Activated naive CD4-positive, alpha-beta T cell (primary cell): ENCODE results near the gene TAS2R5.
"Not testable (repeated sequence)": the region's sequence is repeated elsewhere in the genome, so short reads cannot be mapped to it uniquely, and the experiment has no call there.

ENCODE experiments used
- DNase-seq, 4 experiments: peaks; one replicate each; lab custom pipeline; 2025; lab: John Stamatoyannopoulos, UW

TAS2R5 gene, protein sequence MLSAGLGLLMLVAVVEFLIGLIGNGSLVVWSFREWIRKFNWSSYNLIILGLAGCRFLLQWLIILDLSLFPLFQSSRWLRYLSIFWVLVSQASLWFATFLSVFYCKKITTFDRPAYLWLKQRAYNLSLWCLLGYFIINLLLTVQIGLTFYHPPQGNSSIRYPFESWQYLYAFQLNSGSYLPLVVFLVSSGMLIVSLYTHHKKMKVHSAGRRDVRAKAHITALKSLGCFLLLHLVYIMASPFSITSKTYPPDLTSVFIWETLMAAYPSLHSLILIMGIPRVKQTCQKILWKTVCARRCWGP

DNA sequence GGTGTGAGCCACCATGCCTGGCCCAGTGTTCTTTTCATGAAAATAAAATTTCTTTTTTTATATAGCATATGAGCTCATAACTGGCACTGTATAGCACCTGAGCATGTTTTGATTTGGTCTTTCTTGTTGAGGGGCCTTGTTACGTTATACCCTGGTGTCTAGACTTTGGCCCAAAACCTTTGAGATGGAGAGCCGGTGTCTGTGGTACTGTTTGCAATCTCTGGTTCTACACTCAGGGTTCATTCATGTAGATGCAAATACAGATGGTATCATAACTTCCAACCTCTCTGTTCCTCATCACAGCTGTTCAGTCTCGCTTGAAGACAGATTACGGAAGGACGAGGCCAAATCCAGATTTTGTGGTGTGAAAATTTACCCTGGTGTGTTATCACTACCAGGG is at the start of gene TAS2R5:
Gene TAS2R5, plus strand, starts transcription at position 301 of the 400 bp plus-strand sequence. CDS start 145 bp downstream, outside the sequence.
- DNase-seq: no peak

DNA sequence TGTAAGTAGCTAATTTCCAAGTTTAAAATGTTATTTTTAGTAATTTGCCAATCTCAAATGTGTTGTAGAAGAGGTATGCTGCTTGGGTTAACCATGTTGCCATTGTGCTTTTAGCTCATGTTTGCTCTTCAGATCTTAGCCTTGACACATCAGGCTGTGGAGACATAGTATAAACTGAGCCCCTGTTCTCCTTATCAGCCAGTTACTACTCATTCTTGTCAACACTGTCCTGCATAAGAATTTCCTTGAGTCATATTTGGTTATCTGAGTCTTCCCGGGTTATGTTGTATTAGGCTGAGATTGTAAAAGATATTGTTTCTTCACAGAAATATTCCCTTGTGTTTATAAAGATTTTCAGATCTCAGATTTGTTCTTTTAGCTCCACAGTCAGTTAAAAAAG is 47.8 kb upstream of the TAS2R5 start:
- no peak for DNase-seq

DNA sequence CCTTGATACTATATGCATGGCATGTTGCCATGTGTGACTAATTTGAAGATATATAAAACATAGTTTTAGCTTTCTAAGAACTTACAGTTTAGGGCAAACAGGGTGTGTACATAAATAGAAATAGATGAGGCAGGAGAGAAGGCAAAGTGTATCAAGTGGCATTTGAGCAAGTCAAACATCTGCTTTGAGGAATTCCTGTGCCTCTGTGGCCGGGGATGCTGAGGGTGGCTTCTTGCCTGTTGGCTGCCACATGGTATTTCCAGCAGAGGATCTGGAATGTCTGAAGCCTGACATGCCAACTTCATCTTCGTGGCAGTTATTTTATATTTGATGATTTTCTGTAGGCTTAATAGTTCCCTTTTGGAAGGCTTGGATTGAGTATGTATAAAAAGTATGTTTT is 45.9 kb upstream of the TAS2R5 start:
- no peak for DNase-seq

DNA sequence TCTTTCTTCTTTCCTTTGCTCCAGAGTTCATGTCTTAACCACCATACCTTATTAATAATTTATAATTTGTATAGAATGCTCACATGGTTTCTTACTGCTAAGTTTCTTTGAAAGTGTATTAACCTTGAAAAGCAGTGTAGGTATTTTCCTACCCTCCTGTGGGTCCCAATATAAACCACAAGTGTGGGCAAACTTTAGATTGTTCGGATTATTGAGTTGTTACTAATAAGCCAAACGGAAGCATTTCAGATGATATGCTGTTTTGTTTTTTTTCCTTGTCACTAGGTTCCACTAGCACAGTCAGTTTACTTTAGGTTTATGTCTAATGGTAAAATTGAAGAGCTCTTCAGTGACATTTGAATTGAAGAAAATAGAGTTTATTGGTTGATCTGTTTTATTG is 41.6 kb upstream of the TAS2R5 start:
- DNase-seq: no peak

DNA sequence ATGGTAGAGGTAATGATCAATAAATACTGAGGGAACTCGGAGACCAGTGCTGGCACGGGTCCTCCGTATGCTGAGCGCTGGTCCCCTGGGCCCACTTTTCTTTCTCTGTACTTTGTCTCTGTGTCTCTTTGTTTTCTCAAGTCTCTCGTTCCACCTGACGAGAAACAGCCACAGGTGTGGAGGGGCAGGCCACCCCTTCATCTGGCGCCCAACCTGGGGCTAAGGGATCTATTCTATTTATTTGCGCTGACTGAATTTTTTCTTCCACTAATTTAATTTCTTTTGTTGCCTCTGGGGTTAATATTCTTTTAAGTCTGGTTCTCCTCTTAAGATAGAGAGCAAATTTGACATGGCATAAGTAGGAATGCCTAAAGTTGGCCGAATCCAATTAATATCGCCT is 38.1 kb upstream of the TAS2R5 start:
- not testable (repeated sequence) for DNase-seq

DNA sequence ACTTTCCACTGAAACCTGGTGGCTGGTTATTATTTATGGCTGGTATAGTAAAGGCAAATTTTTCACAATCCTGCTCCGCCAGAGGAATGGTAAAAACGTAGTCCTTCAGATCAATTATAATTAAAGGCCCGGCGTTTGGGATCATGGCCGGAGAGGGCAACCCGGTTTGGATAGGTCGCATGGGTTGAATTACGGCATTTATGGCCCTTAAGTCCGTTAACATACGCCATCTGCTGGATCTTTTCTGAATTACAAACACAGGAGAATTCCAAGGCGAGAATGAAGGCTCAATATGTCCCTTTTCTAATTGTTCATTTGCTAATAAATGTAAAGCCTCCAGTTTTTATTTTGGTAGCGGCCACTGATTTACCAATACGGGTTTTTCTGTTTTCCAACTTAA is 37.4 kb upstream of the TAS2R5 start:
- DNase-seq: no peak

DNA sequence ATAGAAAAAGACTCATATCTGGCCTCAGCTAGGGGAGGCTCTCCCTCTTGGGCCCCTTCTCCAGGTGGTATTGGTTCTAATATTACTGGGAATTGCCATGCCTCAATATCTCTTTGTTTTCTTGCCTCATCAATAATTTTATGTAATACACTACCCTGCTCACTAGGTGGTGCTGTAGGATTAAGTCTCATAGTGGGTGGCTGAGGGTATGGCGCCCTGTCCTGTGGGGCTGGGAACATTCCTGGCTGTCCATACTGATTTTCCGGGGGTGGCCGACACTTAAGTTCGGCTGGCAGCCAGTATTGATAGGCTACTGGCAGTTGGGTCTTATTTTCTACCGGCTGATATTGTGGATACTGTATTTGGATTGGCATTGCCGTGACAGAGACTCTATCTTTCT is 35.1 kb upstream of the TAS2R5 start:
- no peak for DNase-seq

DNA sequence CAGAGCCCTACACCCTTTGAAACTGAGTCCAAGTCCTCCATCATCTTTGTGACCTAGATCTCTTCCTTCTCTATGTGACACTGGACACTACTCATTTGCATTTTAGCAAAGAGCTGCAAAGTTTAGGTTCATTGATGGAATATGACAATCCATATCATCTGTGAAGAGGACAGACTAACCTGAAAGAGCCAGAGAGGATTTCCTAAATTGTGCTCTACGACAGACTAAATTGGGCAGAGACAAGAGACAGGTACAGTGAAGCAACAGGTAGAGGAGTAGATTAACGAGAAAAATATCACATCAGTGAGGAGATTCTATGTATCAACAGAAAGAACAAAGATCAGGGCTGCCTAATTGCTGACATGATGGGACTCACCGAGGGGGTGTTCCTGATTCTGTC is 26.2 kb upstream of the TAS2R5 start, which contains the start of gene TAS2R3:
Gene TAS2R3, plus strand, starts transcription at position 301 of the 400 bp plus-strand sequence. Its CDS starts 62 bp downstream, at position 363.
- DNase-seq: no peak

DNA sequence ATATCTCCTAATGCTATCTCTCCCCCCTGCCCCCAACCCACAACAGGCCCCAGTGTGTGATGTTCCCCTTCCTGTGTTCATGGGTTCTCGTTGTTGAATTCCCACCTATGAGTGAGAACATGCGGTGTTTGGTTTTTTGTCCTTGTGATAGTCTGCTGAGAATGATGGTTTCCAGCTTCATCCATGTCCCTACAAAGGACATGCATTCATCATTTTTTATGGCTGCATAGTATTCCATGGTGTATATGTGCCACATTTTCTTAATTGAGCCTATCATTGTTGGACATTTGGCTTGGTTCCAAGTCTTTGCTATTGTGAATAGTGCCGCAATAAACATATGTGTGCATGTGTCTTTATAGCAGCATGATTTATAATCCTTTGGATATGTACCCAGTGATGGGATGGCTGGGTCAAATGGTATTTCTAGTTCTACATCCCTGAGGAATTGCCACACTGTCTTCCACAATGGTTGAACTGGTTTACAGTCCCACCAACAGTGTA is 19.9 kb upstream of the TAS2R5 start:
- DNase-seq: not testable (repeated sequence)

DNA sequence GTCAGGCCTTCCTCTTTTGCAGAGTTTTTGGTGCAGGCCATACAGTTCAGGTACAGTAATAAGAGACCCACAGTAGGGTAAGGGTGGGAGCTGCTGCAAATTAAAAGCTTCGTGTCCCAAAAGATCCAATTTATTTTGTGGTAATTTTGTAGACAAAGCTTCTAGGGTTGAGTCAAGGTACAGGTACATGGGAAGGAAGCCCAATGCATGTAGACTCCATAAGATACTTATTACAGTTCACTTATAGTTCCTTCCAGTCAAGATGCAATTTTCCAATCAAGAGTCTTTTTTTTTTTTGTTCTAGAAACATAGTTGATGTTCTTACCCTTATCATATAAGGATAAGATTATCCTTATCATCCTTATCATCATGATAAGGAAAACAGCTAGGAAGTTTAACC is 13.6 kb upstream of the TAS2R5 start, which contains the start of gene TAS2R4:
Gene TAS2R4, plus strand, starts transcription at position 301 of the 400 bp plus-strand sequence. CDS start 1,815 bp downstream, outside the sequence.
- DNase-seq: no peak

DNA sequence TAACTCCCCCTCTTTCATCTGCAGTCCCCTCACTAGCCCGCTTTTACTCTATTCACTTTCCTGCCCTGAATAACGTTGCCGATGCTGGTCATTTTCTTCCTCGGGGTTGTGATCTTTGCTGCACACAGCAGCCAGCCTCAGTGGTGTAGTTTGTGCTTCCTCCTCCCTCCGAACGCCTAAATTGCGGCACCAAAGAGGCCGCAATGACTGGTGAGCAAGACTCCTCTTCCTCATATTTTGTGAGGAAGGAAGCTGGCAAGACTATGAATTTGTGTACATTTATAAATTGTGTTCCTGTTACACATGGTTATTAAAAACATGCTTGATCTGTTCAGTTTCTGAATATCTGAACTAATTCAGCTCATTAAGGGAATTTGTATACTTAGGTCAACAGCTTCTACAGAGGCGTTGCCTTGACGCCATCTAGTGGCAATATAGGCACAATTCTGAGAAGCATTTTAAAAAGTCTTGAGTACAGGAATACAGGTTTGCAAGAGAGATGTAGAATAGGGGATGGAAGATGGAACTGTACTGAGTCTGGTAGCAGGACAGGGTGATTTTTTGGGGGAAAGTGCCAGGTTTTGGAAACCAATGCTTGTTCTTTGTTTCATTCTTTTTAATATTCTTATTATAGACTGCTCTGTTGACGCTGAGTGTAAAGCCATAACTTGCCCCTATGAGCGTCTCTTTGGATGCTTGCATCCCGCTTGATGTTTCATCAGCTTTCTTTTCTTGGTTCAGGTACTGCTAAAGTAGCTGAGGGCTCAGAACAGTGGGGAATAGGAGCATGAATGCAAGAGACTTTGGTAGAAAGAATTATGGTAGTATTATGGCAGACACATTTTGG is 4.1 kb upstream of the TAS2R5 start:
- DNase-seq: no peak

DNA sequence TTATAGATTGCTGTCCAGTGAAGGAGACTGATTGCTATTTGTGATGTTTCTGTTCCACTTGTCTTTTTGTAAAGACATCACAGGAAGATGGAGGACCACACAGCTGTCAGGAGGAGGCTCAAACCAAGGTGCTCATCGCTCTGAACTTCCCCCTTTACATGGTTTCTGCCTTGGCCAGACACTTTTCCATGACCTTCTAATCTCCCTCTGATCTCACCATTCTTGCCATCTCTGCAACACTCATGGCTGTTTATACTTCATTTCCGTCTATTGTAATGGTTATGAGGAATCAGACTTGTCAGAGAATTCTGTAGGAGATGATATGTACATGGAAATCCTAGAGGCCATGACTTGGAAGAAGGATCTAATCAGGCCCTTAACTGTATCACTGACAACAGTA is 1.7 kb upstream of the TAS2R5 start:
- DNase-seq: no peak

DNA sequence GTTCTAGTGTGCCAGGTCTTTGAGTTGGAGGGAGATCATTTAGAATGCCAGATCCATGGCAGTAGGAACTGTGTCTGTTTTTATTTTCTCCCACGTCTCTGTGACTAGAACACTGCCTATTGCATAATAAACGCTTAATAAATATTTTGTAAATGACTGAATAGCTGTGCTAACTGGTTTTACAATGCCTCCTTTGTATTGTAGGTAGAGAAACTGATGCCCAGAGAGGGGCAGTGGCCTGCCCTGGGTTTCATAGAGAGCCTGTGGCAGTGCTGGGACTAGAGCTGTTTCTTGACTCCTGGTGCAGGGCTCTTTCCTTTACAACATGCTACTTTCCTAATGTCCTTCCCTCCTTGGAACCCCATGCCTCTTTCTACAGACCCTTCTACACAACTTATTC is 2.5 kb downstream of the TAS2R5 start:
- DNase-seq: no peak

DNA sequence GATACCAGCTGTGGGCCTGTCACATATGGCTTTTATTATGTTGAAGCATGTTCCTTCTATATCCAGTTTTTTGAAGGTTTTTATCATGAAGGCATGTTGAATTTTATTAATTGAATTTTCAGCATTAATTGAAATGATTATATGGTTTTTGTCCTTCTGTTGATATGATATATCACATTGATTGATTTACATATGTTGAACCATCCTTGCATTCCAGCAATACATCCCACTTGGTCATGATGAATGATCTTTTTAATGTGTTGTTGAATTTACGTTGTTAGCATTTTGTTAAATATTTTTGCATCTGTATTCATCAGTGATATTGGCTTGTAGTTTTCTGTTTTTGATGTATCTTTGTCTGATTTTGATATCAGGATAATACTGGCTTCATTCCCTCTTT is 30.1 kb downstream of the TAS2R5 start:
- DNase-seq: no peak

DNA sequence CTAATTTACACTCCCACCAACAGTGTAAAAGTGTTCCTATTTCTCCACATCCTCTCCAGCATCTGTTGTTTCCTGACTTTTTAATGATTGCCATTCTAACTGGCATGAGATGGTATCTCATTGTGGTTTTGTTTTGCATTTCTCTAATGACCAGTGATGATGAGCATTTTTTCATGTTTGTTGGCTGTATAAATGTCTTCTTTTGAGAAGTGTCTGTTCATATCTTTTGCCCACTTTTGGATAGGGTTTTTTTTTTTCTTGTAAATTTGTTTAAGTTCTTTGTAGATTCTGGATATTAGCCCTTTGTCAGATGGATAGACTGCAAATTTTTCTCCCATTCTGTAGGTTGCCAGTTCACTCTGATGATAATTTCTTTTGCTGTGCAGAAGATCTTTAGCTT is 32.4 kb downstream of the TAS2R5 start:
- DNase-seq: not testable (repeated sequence)

DNA sequence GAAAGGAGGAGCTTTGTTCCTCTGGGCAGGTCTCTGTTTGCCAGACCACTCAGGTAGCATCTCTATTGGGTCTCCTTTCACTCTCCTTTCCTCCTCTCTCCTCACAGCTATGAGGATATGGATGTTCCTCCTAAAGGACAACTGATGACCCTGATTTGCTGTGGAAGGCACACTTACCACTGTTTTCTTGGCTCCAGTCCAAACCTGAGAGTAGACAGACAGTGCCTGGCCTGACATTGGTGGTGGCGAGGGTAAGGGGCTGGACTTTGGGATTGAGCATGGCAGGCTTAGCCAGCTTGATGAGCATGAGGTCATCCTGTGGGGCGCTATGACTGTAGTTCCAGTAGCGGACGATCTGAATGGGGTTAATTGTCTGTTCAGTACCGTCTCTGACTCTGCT is 47.7 kb downstream of the TAS2R5 start:
- DNase-seq: no peak

DNA sequence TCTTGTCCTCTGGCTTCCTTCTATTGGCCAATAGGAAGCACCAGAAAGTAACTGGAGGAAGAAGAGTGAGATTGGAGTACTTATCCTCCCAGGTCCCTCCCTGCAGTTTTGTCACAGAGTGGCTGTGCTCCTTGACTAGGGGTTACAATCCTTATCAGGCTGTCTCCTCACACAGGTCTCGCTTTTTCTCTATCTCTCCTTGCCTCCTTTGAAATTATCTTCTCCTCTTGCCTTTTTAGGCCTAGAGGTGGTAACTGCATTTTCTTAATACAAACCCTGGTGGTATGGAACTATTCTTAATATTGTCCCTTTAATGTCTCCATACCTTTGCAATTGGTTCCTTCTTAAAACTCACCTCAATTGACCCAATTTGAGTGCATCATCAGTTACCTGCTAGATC is 48.6 kb downstream of the TAS2R5 start:
- no peak for DNase-seq

DNA sequence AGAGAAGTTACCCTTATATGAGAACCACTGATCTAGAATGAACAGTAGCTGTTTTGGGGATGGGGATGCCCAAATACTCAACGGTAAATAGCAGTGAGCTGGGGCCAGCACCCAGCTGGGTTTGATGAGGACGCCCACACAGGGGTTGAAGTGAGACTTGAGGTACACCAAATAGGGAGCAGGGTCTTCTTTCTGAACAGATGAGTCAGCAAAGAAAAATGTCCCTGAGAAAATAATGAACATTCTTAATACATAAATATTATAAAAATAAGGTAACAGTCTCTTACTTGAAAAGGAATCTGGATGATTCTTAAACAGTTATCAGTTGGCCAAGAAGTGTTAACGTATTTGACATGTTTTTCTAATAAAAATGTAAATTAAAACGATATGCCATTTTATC is 49.2 kb downstream of the TAS2R5 start:
- no peak for DNase-seq

DNA sequence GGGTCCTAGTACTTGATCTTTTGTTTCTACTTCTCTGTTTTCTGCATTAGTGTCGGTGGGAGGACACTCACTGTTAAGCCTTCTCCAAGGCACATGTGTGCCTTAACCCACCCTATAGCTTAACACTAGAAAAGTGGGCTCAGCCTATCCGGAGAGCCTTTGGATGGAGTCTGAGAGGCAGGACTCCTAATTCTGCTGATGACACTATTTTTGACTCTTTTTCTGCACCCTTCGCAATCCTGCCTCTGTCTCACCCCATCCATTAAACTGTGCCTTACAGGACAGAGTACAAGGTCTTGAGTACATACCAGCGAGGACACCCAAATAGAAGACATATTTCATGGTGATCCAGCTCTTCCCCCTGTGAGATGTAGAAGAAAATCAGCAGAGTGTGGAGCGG is 50.7 kb downstream of the TAS2R5 start:
- DNase-seq: no peak
